Stimulated activated CD4-positive, alpha-beta T cell treated with anti-CD3 and anti-CD28 coated beads, Interleukin-12 subunit alpha, Interleukin-12 subunit beta, amount 100 ng/mL, for 4 hours (primary cell): ENCODE measurements around the gene CHCHD1.
"Not testable (repeated sequence)": the region's sequence is repeated elsewhere in the genome, so short reads cannot be mapped to it uniquely, and the experiment has no call there.

Experiments used
- DNase-seq: peaks from one replicate; pipeline ENCODE4 v3.0.0-alpha.2; 2020

CHCHD1 gene

GRCh38 chr10:73796035-73796434, 14.2 kb downstream of the CHCHD1 start:
- not testable (repeated sequence) for DNase-seq

- no peak for DNase-seq
Measured at GRCh38 chr10:73796766-73797165, 14.9 kb downstream of the CHCHD1 start.

- DNase-seq = no peak
Measured at GRCh38 chr10:73797324-73798025, 15.6 kb downstream of the CHCHD1 start.

GRCh38 chr10:73798087-73798486, 16.2 kb downstream of the CHCHD1 start:
- DNase-seq = no peak

GRCh38 chr10:73798927-73799560, 17.2 kb downstream of the CHCHD1 start:
- no peak for DNase-seq

GRCh38 chr10:73799899-73800559, 18.2 kb downstream of the CHCHD1 start:
- no peak for DNase-seq

- no peak for DNase-seq
Measured at GRCh38 chr10:73800560-73801252, 18.9 kb downstream of the CHCHD1 start.

- DNase-seq = no peak
Measured at GRCh38 chr10:73801253-73801590, 19.4 kb downstream of the CHCHD1 start.

GRCh38 chr10:73802276-73802991, 20.6 kb downstream of the CHCHD1 start:
- DNase-seq = no peak

GRCh38 chr10:73803680-73804286, 21.9 kb downstream of the CHCHD1 start:
- no peak for DNase-seq

GRCh38 chr10:73806176-73806950, 24.5 kb downstream of the CHCHD1 start:
- DNase-seq = no peak

GRCh38 chr10:73807471-73807870, 25.6 kb downstream of the CHCHD1 start:
- no peak for DNase-seq

- DNase-seq = no peak
Measured at GRCh38 chr10:73808021-73808815, 26.4 kb downstream of the CHCHD1 start.

GRCh38 chr10:73809061-73809818, 27.4 kb downstream of the CHCHD1 start:
- DNase-seq = no peak

- DNase-seq = no peak
Measured at GRCh38 chr10:73810358-73810734, 28.5 kb downstream of the CHCHD1 start.

- peak; percentile 55 for DNase-seq
Measured at GRCh38 chr10:73810735-73811465, 29.1 kb downstream of the CHCHD1 start.

- no peak for DNase-seq
Measured at GRCh38 chr10:73812657-73813056, 30.8 kb downstream of the CHCHD1 start.

GRCh38 chr10:73813333-73813732, 31.5 kb downstream of the CHCHD1 start:
- DNase-seq = no peak

GRCh38 chr10:73814276-73814895, 32.5 kb downstream of the CHCHD1 start:
- no peak for DNase-seq
